Measurements from ENCODE around the gene HES4. TPM values are rescaled to one million over a fixed set of nuclear protein-coding genes. Genes with fewer than 3 reads are reported as not detected.

Gene HES4
- polyA plus RNA-seq, 1 donor (not counting 4 experiments of a cell fraction or from before 2014, with no cell fraction given), result 3.0 TPM

DNA sequence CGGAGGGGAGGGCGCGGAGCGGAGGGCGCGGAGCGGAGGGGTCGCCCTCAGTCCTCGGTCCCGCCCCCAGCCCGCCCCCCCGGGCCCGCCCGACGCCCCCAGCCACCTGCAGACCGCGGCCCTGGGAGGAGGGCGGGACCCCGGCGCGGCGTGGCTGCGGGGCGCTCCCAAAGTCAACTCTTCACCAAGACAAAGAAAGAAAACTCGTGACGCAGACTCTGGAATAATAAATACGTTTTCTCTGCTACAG, 1.2 kb downstream of the HES4 start:
- TF ChIP-seq EZH2 (IDR thresholded peaks at IDR 0.05; ENCODE audit: low read length), result no peak
- TF ChIP-seq, protein P1, sequence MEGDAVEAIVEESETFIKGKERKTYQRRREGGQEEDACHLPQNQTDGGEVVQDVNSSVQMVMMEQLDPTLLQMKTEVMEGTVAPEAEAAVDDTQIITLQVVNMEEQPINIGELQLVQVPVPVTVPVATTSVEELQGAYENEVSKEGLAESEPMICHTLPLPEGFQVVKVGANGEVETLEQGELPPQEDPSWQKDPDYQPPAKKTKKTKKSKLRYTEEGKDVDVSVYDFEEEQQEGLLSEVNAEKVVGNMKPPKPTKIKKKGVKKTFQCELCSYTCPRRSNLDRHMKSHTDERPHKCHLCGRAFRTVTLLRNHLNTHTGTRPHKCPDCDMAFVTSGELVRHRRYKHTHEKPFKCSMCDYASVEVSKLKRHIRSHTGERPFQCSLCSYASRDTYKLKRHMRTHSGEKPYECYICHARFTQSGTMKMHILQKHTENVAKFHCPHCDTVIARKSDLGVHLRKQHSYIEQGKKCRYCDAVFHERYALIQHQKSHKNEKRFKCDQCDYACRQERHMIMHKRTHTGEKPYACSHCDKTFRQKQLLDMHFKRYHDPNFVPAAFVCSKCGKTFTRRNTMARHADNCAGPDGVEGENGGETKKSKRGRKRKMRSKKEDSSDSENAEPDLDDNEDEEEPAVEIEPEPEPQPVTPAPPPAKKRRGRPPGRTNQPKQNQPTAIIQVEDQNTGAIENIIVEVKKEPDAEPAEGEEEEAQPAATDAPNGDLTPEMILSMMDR (optimal IDR thresholded peaks at IDR 0.05 in 1 of 3, IDR thresholded peaks at IDR 0.05 in 1 of 3, conservative IDR thresholded peaks at IDR 0.05 in 1 of 3; ENCODE audit: extremely low read depth in 1 of 3, insufficient read depth in 2 of 3, low read length in 3 of 3), result no peak
- Histone ChIP-seq H3K9me3 (ENCODE audit: control insufficient read depth, low read depth, low read length) (no peaks in the 10 kb centered on the region), H3K27me3 (ENCODE audit: control insufficient read depth, extremely low read depth, insufficient read depth, low read length) (peaks cover 28% of the 10 kb centered on the region), H3K9ac (ENCODE audit: control insufficient read depth, extremely low read depth, insufficient read depth, low read length) (peak overlapping the region; percentile 91), H3K27ac (ENCODE audit: control insufficient read depth, insufficient read depth, low read length) (no peak overlapping the region), H4K20me1 (ENCODE audit: control insufficient read depth, extremely low read depth, insufficient read depth, low read length) (peaks cover 5% of the 10 kb centered on the region), H3K4me2 (ENCODE audit: control insufficient read depth, extremely low read depth, insufficient read depth, low read depth, low read length) (peak overlapping the region; percentile 82), H3K36me3 (ENCODE audit: control insufficient read depth in 2 of 2, extremely low read depth in 1 of 2, insufficient read depth in 2 of 2, low read length in 2 of 2) (no peaks in the 10 kb centered on the region), H3K79me2 (ENCODE audit: control insufficient read depth, insufficient read depth, low read length) (no peaks in the 10 kb centered on the region), H3K4me3 (ENCODE audit: control insufficient read depth in 2 of 3, extremely low read depth in 1 of 3, insufficient read depth in 2 of 3, low read depth in 1 of 3, low read length in 3 of 3) (peak overlapping the region; percentile 64 to 67 (median 66)), H2AFZ (ENCODE audit: control insufficient read depth, low read length) (no peak overlapping the region), H3K9me1 (ENCODE audit: control insufficient read depth, extremely low read depth, insufficient read depth, low read length) (no peaks in the 10 kb centered on the region), H3K4me1 (ENCODE audit: control insufficient read depth, extremely low read depth, insufficient read depth, low read length) (peaks cover 17% of the 10 kb centered on the region)
- DNase-seq (ENCODE audit: low read depth, low spot score) (no peak), FAIRE-seq (no peak)
- dilution Hi-C loops (cut with MboI; ENCODE audit: extremely low pct_ligation_motif_present, low sequenced_read_pairs), result no loop called here

DNA sequence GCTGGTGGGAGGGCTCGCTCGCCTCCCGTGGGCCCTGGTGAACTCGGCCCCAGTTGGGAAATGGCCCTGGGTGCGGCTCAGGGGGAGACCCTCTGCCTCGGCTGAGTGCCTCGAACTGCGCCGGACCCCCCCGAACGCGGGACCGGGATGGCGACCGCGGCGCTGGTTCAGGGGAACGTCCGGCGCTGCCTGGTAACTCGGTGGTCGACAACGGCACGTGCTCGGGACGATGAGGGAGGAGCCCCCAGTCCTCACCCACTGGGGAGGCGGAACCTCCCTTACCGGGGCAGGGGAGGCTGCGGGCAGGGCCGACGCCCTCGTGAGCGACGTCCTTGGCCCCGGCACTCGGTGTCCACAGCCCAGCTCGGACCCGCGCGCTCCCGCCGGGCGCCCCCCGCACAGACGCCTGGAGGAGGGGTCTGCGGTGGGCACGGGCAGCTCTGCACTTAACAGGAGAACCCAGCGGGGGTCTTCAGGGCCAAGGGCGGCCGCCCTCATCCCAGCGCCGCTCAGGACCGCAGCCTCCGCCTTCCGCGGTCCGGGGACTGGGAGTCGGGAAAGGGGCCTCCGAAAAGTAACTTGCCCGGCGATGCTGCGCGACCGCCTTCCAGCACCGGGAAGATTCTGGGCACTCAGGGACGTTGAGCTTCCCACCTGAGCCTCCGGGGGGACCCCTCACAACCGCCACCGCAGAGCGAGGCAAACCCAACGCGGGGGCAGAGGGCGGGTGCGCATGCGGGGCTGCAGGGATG, 1.7 kb downstream of the HES4 start:
- no peak for FAIRE-seq
- Histone ChIP-seq H3K27me3 (ENCODE audit: control insufficient read depth, extremely low read depth, insufficient read depth, low read length) (peaks cover 28% of the 10 kb centered on the region), H3K4me2 (ENCODE audit: control insufficient read depth, extremely low read depth, insufficient read depth, low read depth, low read length) (peak overlapping the region; percentile 32), H3K9me1 (ENCODE audit: control insufficient read depth, extremely low read depth, insufficient read depth, low read length) (no peaks in the 10 kb centered on the region), H3K9ac (ENCODE audit: control insufficient read depth, extremely low read depth, insufficient read depth, low read length) (peak overlapping the region; percentile 33), H3K79me2 (ENCODE audit: control insufficient read depth, insufficient read depth, low read length) (no peaks in the 10 kb centered on the region), H4K20me1 (ENCODE audit: control insufficient read depth, extremely low read depth, insufficient read depth, low read length) (peaks cover 5% of the 10 kb centered on the region), H3K4me1 (ENCODE audit: control insufficient read depth, extremely low read depth, insufficient read depth, low read length) (peaks cover 12% of the 10 kb centered on the region), H3K4me3 (ENCODE audit: control insufficient read depth in 2 of 3, extremely low read depth in 1 of 3, insufficient read depth in 2 of 3, low read depth in 1 of 3, low read length in 3 of 3) (peak overlapping the region in 2 of 3 experiments; percentile 13 to 66), H3K27ac (ENCODE audit: control insufficient read depth, insufficient read depth, low read length) (no peak overlapping the region), H3K9me3 (ENCODE audit: control insufficient read depth, low read depth, low read length) (no peaks in the 10 kb centered on the region), H2AFZ (ENCODE audit: control insufficient read depth, low read length) (no peak overlapping the region), H3K36me3 (ENCODE audit: control insufficient read depth in 2 of 2, extremely low read depth in 1 of 2, insufficient read depth in 2 of 2, low read length in 2 of 2) (no peaks in the 10 kb centered on the region)
- TF ChIP-seq, protein P1 (optimal IDR thresholded peaks at IDR 0.05 in 1 of 3, IDR thresholded peaks at IDR 0.05 in 1 of 3, conservative IDR thresholded peaks at IDR 0.05 in 1 of 3; ENCODE audit: extremely low read depth in 1 of 3, insufficient read depth in 2 of 3, low read length in 3 of 3), result no peak
- TF ChIP-seq EZH2 (IDR thresholded peaks at IDR 0.05; ENCODE audit: low read length), result peak; percentile 93
- dilution Hi-C loops (cut with MboI; ENCODE audit: extremely low pct_ligation_motif_present, low sequenced_read_pairs), result no loop called here
- DNase-seq (ENCODE audit: low read depth, low spot score), result no peak
